ENCODE results near the gene TMEM202.
"Not testable (repeated sequence)": the region's sequence is repeated elsewhere in the genome, so short reads cannot be mapped to it uniquely, and the experiment has no call there.

TMEM202 gene, protein sequence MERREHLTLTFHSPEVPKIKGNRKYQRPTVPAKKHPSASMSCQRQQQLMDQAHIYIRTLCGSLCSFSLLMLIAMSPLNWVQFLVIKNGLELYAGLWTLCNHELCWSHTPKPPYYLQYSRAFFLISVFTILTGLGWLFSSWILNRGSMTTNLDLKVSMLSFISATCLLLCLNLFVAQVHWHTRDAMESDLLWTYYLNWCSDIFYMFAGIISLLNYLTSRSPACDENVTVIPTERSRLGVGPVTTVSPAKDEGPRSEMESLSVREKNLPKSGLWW

GRCh38 chr15:72397796-72398588 lies at the start of gene TMEM202:
Gene TMEM202, plus strand, starts transcription at chr15:72398305. Its CDS starts 22 bp downstream, at chr15:72398327.
- no peak for DNase-seq

DNA sequence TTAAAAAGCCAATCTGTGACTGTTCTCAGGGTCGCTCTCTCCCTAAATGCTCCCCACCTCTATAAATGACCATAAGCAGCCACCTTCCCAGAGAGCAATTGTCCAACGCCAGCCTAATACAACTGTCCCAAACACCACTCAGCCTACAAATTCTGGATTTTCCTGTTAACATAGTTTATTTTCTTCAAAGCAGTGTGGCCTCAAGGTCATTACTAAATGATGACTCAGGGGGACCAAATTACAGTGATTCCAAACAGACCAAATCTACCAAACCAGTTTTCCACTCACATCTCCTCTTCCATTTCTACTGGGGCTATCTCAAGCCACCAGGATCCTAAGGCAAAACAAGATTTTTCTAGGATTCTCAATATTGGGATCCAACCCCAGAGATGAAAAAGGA lies 44.8 kb upstream of the TMEM202 start:
- no peak for DNase-seq

- DNase-seq: no peak
Measured at GRCh38 chr15:72354496-72354895, 43.6 kb upstream of the TMEM202 start.

DNA sequence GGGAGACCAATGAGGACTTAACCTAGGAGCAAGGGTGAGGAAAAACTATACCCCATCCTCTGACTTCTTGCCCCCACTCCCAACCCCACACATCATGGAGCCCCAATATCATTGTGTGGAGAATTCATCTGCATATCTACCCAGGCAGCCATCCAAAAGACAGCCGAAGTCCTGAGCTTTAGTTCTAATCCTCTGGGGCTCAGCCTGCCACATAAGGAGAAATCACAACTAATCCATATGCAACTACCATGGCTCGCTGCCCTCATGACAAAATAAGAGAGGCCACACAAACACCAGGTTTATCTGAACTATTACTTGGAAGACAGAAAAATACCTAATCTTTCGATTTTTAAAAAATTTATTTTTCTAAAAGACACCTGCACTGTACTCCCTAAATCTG lies 40.0 kb upstream of the TMEM202 start:
- DNase-seq: no peak

GRCh38 chr15:72358650-72359171 lies 39.4 kb upstream of the TMEM202 start:
- no peak for DNase-seq

DNA sequence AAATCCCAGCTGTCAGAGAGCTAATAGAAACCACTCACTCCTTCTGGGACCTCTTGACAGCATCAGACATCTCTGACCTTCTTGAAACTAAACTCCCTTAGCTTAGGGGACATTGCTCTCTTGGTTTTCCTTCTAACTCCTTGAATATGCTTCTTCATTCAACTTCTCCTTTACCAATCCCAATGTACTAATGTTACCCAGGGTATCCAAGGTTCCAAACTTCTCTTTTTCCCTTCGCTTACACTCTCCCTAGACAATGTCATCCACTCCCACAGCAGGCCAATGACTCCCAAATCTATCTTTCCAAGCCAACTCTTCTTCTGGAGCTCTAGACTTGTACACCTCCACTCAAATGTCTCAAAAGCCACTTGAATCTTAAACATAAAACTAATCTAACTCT lies 36.9 kb upstream of the TMEM202 start:
- no peak for DNase-seq

- peak; percentile 39 for DNase-seq
Measured at GRCh38 chr15:72365844-72366243, 32.3 kb upstream of the TMEM202 start.

GRCh38 chr15:72368325-72368724 lies 29.8 kb upstream of the TMEM202 start:
- DNase-seq: no peak

GRCh38 chr15:72368899-72369298 lies 29.2 kb upstream of the TMEM202 start:
- no peak for DNase-seq

GRCh38 chr15:72369964-72370363 lies 28.1 kb upstream of the TMEM202 start:
- no peak for DNase-seq

DNA sequence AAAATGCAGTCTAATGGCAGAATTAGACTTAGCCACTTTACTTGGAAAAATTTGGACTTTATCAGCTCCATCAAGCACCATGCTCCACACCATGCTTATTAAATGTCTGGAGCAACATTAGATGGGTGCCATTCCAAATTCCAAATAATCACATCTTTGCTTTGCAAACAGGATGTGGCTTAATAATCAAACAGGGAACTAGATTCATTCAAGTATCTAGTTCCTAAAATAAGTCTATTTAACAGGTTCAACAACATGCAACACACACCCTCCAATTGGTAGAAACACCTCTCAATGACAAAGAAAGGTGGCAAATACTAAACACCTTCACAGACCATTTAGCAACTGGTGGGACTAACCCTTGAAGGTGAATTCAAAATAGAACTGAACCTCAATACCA lies 25.7 kb upstream of the TMEM202 start:
- no peak for DNase-seq

- peak; percentile 59 for DNase-seq
Measured at GRCh38 chr15:72375501-72375845, 22.6 kb upstream of the TMEM202 start.

DNA sequence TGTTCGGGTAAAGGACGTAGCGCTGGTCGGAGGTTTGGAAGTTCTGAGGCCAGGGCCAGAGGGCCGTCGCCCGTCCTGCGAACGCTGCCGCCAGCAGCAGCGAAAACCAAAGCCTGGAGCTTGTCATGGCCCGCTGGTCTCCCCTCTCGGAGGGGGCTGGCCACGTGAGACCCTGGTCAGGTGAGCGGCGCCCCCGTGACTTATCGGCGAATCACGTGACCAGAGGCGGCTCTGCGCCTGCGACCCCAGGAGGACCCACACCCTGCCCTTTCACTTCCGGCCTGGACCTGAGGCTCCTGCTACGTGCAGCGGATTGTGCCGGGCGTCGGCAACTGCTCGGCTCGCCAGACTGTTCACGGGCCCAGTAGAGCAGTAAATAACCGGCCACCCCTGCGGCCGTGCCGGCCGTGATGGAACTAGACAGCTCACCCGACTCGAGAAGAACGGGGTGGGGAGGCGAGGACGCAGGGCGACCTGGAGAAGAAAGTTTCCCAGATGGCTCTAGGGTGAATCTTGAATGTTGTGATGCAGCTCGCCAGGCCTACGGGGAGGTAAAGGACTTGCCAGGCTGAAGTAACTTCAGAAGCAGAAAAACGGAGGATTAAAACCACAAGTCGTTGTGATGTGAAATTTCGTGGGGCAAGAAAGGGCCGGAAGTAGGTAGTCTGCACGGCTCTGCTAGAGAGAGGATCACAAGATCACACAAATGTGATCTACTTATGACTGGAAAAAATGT lies 22.1 kb upstream of the TMEM202 start, which contains the start of gene HEXA:
TSS of gene HEXA (minus strand) at position 169 of the 736 bp plus-strand sequence. CDS start at position 127, 42 bp downstream.
- DNase-seq: peak; percentile 88

DNA sequence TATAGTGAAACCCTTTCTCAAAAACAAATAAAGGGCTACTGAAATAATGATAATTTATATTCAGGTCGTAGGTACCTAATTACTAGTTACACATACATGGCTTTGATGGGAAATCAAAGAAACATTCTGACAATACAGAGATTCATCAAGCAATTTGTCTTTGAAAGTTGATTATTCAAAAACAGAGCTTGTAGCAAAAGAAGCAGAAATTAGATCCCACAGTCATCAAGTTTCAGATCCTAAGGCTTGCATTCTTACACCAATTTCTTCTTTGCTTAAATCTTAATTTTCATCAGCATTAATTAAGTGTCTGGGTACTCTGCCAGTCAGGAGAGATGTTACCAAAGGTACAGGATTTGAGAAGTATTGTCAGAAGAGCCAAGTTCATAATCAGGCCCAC lies 20.8 kb upstream of the TMEM202 start:
- no peak for DNase-seq

DNA sequence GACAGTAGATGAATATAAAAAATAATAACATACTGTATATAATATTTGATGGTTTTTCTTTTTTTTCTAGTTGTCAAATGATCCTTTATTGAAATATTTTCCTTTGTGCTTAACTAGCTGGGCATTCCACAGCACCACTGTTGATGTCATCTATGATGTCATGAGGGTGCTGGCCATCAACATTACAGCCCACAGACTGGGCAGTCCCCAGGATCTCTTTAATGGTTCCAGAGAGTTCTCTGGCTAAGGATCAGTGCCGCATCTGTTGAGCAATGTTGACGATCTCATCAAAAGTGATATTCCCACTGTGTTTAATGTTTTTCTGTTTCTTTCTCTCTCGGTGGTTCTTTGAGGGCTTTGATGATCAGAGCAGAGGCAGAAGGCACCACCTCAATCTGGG lies 19.0 kb upstream of the TMEM202 start:
- not testable (repeated sequence) for DNase-seq

- DNase-seq: no peak
Measured at GRCh38 chr15:72379856-72380430, 18.2 kb upstream of the TMEM202 start.

- no peak for DNase-seq
Measured at GRCh38 chr15:72380743-72381142, 17.4 kb upstream of the TMEM202 start.

DNA sequence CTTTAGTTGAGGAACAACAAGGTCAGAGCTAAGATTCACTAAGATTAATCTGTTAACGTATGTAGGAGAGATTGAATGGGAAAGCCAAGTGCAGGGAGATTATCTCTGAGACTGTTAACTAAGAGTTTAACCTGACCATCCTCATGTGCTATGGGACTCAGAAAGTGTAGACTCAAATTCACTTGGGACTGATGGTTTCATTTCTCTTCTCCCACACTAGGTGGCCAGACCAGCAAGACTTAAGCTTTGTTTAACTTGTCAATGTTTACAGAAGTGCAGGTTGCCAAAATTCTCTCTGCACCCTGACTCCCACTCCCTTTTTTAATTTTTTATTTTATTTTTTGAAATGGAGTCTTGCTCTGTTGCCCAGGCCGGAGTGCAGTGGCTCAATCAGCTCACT lies 16.0 kb upstream of the TMEM202 start:
- DNase-seq: no peak

GRCh38 chr15:72387741-72388140 lies 10.4 kb upstream of the TMEM202 start:
- no peak for DNase-seq

GRCh38 chr15:72389231-72389630 lies 8.9 kb upstream of the TMEM202 start:
- DNase-seq: no peak

GRCh38 chr15:72396331-72396730 lies 1.8 kb upstream of the TMEM202 start:
- DNase-seq: not testable (repeated sequence)

DNA sequence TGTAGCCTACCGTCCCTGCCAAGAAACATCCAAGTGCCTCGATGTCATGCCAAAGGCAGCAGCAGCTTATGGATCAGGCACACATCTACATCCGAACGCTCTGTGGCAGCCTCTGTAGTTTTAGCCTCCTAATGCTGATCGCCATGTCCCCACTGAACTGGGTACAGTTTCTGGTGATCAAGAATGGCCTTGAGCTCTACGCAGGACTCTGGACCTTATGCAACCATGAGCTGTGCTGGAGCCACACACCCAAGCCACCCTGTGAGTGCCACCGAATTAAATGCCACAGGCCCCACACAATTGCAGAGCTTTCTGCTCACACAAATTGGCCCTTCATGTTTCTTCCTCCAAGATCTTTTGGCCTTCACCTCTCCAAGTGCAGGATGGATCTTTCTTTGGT lies 543 bp downstream of the TMEM202 start:
- DNase-seq: no peak

DNA sequence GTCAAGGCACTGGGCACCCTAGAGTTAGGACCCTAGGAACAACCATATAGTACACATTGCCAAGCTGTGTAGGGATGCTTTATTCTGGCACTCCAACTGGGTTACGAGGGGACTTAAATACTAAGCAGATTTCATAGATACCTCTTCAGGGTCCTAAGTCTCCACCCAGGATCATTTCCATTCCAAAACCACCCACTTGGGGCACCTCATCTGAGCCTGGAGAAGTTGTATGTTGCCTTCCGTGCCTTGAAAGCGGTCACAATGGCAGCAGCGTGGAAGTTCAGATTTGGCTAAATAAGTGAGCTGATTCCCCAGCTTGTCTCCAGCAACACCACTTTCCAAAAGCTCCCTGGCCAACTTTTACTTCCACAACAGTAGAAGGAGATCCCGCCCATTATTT lies 4.6 kb downstream of the TMEM202 start:
- no peak for DNase-seq

Measured in CD4-positive, alpha-beta T cell treated with Interleukin-6 for 4 hours (primary cell).